Karpas-422 (cell line): ENCODE data around the gene OLFM3. TPM values are rescaled to one million over a fixed set of nuclear protein-coding genes. Genes with fewer than 3 reads are reported as not detected.

Experiments
- DNase-seq: peaks from one replicate; pipeline ENCODE4 v3.0.0-alpha.2; 2015
- H2AFZ ChIP-seq: fragments of 200-600 bp; sonication (generic); 2 replicates; pipeline ENCODE4 v1.6.1; 2014; ENCODE audit warnings: antibody characterized with exemption, low read length, mixed read lengths
- H3K27ac ChIP-seq: fragments of 200-600 bp; sonication (generic); 2 replicates; pipeline ENCODE4 v1.5.1; 2014; ENCODE audit warnings: mild to moderate bottlenecking, low read length, moderate library complexity
- H3K27me3 ChIP-seq: fragments of 200-600 bp; sonication (generic); 2 replicates; pipeline ENCODE4 v1.6.1; 2014; ENCODE audit warnings: low read length, mixed read lengths
- H3K36me3 ChIP-seq: fragments of 200-600 bp; sonication (generic); 2 replicates; pipeline ENCODE4 v1.6.1; 2014; ENCODE audit warnings: low read length, mixed read lengths; ENCODE audit not compliant: insufficient read depth
- H3K4me1 ChIP-seq: fragments of 200-600 bp; sonication (generic); 2 replicates; pipeline ENCODE4 v1.6.1; 2014; ENCODE audit warnings: mild to moderate bottlenecking, low read length, mixed read lengths
- H3K4me2 ChIP-seq: fragments of 200-600 bp; sonication (generic); 2 replicates; pipeline ENCODE4 v1.6.1; 2014; ENCODE audit warnings: low read length, low read depth, mild to moderate bottlenecking; ENCODE audit not compliant: poor library complexity, severe bottlenecking
- H3K4me3 ChIP-seq: fragments of 200-600 bp; sonication (generic); 2 replicates; pipeline ENCODE4 v1.5.1; 2014; ENCODE audit warnings: mild to moderate bottlenecking, antibody characterized with exemption, low read length, mixed read lengths
- H3K79me2 ChIP-seq: fragments of 200-600 bp; sonication (generic); 2 replicates; pipeline ENCODE4 v1.6.1; 2014; ENCODE audit warnings: mild to moderate bottlenecking, low read length, mixed read lengths
- H3K9ac ChIP-seq: fragments of 200-600 bp; sonication (generic); 2 replicates; pipeline ENCODE4 v1.6.0; 2014; ENCODE audit warnings: low read length
- H3K9me2 ChIP-seq: fragments of 200-600 bp; sonication (generic), shearing (Covaris generic); replicated peaks from 2 replicates; pipeline ENCODE4 v1.6.0; 2014; ENCODE audit warnings: mild to moderate bottlenecking, low read length, moderate library complexity; ENCODE audit not compliant: insufficient read depth
- H3K9me3 ChIP-seq: fragments of 300-700, 200-600 bp; sonication (generic); 2 replicates; pipeline ENCODE4 v1.6.1; 2014; ENCODE audit warnings: low read length, mixed read lengths
- H4K20me1 ChIP-seq: fragments of 200-600 bp; sonication (generic); 2 replicates; pipeline ENCODE4 v1.6.1; 2014; ENCODE audit warnings: mild to moderate bottlenecking, antibody characterized with exemption, low read length, low read depth; ENCODE audit not compliant: insufficient read depth
- total RNA-seq: library from RNA; depleted of rRNA; stranded (reverse); fragments of >200 nt; shearing (Covaris generic); gene quantifications from 2 replicates; pipeline ENCODE4 v1.2.3, GENCODE V29; 2014; ENCODE audit warnings: low replicate concordance

The OLFM3 gene
- total RNA-seq, 1 experiment from 2014 or later = not detected

GRCh38 chr1:101841824-101842223 lies 154.9 kb downstream of the OLFM3 start:
- Histone ChIP-seq H3K36me3 (no peaks in the 10 kb centered on the region), H4K20me1 (no peaks in the 10 kb centered on the region), H3K27me3 (no peaks in the 10 kb centered on the region)

GRCh38 chr1:101835988-101836387 lies 160.7 kb downstream of the OLFM3 start:
- no peaks in the 10 kb centered on the region for H3K4me1 ChIP-seq
- no peaks in the 10 kb centered on the region for H3K79me2 ChIP-seq
- H3K9me3 ChIP-seq = no peaks in the 10 kb centered on the region
- H3K4me3 ChIP-seq = no peak overlapping the region
- no peaks in the 10 kb centered on the region for H3K36me3 ChIP-seq
- no peak overlapping the region for H3K9ac ChIP-seq
- no peak overlapping the region for H3K4me2 ChIP-seq
- no peaks in the 10 kb centered on the region for H4K20me1 ChIP-seq
- no peak for DNase-seq
- H2AFZ ChIP-seq = no peak overlapping the region
- no peaks in the 10 kb centered on the region for H3K27me3 ChIP-seq
- no peak overlapping the region for H3K27ac ChIP-seq
- no peaks in the 10 kb centered on the region for H3K9me2 ChIP-seq

More at GRCh38 chr1:101841824-101842223, 154.9 kb downstream of the OLFM3 start:
- Histone ChIP-seq H3K4me1 (no peaks in the 10 kb centered on the region), H2AFZ (no peak overlapping the region), H3K9ac (no peak overlapping the region), H3K9me3 (no peaks in the 10 kb centered on the region), H3K9me2 (no peaks in the 10 kb centered on the region), H3K4me2 (no peak overlapping the region), H3K79me2 (no peaks in the 10 kb centered on the region), H3K27ac (no peak overlapping the region), H3K4me3 (no peak overlapping the region)
- no peak for DNase-seq

- DNase-seq = no peak
- no peaks in the 10 kb centered on the region for H3K79me2 ChIP-seq
- no peak overlapping the region for H3K27ac ChIP-seq
- H3K4me1 ChIP-seq = no peaks in the 10 kb centered on the region
- H3K4me3 ChIP-seq = no peak overlapping the region
- no peak overlapping the region for H3K9ac ChIP-seq
- H3K4me2 ChIP-seq = no peak overlapping the region
- no peaks in the 10 kb centered on the region for H4K20me1 ChIP-seq
- H3K9me3 ChIP-seq = no peaks in the 10 kb centered on the region
- no peaks in the 10 kb centered on the region for H3K27me3 ChIP-seq
- no peak overlapping the region for H2AFZ ChIP-seq
- H3K36me3 ChIP-seq = no peaks in the 10 kb centered on the region
- no peaks in the 10 kb centered on the region for H3K9me2 ChIP-seq
These were observed 163.4 kb downstream of the OLFM3 start for GRCh38 chr1:101833312-101833711.

GRCh38 chr1:101826416-101826815 lies 170.3 kb downstream of the OLFM3 start:
- H3K27me3 ChIP-seq = no peaks in the 10 kb centered on the region
- H3K79me2 ChIP-seq = no peaks in the 10 kb centered on the region
- no peak for DNase-seq
- no peak overlapping the region for H2AFZ ChIP-seq
- no peaks in the 10 kb centered on the region for H4K20me1 ChIP-seq
- no peak overlapping the region for H3K9ac ChIP-seq
- no peaks in the 10 kb centered on the region for H3K36me3 ChIP-seq
- no peaks in the 10 kb centered on the region for H3K9me2 ChIP-seq
- no peak overlapping the region for H3K27ac ChIP-seq
- H3K4me2 ChIP-seq = no peak overlapping the region
- H3K4me3 ChIP-seq = no peak overlapping the region
- H3K4me1 ChIP-seq = no peaks in the 10 kb centered on the region
- no peaks in the 10 kb centered on the region for H3K9me3 ChIP-seq

GRCh38 chr1:101820071-101820470 lies 176.7 kb downstream of the OLFM3 start:
- DNase-seq = peak; percentile 76
- Histone ChIP-seq H3K9me3 (no peaks in the 10 kb centered on the region), H3K9me2 (no peaks in the 10 kb centered on the region), H3K79me2 (no peaks in the 10 kb centered on the region), H4K20me1 (no peaks in the 10 kb centered on the region), H3K9ac (no peak overlapping the region), H3K36me3 (no peaks in the 10 kb centered on the region), H3K27me3 (no peaks in the 10 kb centered on the region), H3K4me3 (no peak overlapping the region), H3K4me2 (no peak overlapping the region), H3K27ac (no peak overlapping the region), H2AFZ (no peak overlapping the region), H3K4me1 (no peaks in the 10 kb centered on the region)

GRCh38 chr1:101816262-101816661 lies 180.5 kb downstream of the OLFM3 start:
- H3K9me2 ChIP-seq = no peaks in the 10 kb centered on the region
- no peak overlapping the region for H3K4me2 ChIP-seq
- H3K4me3 ChIP-seq = no peak overlapping the region
- no peaks in the 10 kb centered on the region for H3K36me3 ChIP-seq
- no peaks in the 10 kb centered on the region for H3K4me1 ChIP-seq
- H3K9me3 ChIP-seq = no peaks in the 10 kb centered on the region
- no peaks in the 10 kb centered on the region for H4K20me1 ChIP-seq
- H3K79me2 ChIP-seq = no peaks in the 10 kb centered on the region
- no peak overlapping the region for H3K9ac ChIP-seq
- no peak overlapping the region for H2AFZ ChIP-seq
- DNase-seq = no peak
- H3K27ac ChIP-seq = no peak overlapping the region
- H3K27me3 ChIP-seq = no peaks in the 10 kb centered on the region

GRCh38 chr1:101798417-101798816 lies 198.3 kb downstream of the OLFM3 start:
- no peaks in the 10 kb centered on the region for H4K20me1 ChIP-seq
- no peaks in the 10 kb centered on the region for H3K9me3 ChIP-seq
- H3K9ac ChIP-seq = no peak overlapping the region
- H3K4me1 ChIP-seq = no peaks in the 10 kb centered on the region
- H3K79me2 ChIP-seq = no peaks in the 10 kb centered on the region
- no peak overlapping the region for H2AFZ ChIP-seq
- no peak overlapping the region for H3K4me2 ChIP-seq
- H3K27me3 ChIP-seq = no peaks in the 10 kb centered on the region
- H3K27ac ChIP-seq = no peak overlapping the region
- no peak for DNase-seq
- H3K9me2 ChIP-seq = no peaks in the 10 kb centered on the region
- no peak overlapping the region for H3K4me3 ChIP-seq
- H3K36me3 ChIP-seq = no peaks in the 10 kb centered on the region

GRCh38 chr1:101797722-101798121 lies 199.0 kb downstream of the OLFM3 start:
- no peak overlapping the region for H3K4me2 ChIP-seq
- H2AFZ ChIP-seq = no peak overlapping the region
- DNase-seq = no peak
- no peaks in the 10 kb centered on the region for H3K4me1 ChIP-seq
- H3K36me3 ChIP-seq = no peaks in the 10 kb centered on the region
- H4K20me1 ChIP-seq = no peaks in the 10 kb centered on the region
- H3K9ac ChIP-seq = no peak overlapping the region
- H3K9me2 ChIP-seq = no peaks in the 10 kb centered on the region
- H3K27me3 ChIP-seq = no peaks in the 10 kb centered on the region
- H3K27ac ChIP-seq = no peak overlapping the region
- no peaks in the 10 kb centered on the region for H3K9me3 ChIP-seq
- H3K79me2 ChIP-seq = no peaks in the 10 kb centered on the region
- H3K4me3 ChIP-seq = no peak overlapping the region
